ENCODE measurements around the gene SLCO2A1.

Gene SLCO2A1

GRCh38 chr3:133937756-133938601 lies 91.7 kb downstream of the SLCO2A1 start:
- Histone ChIP-seq H3K27me3 (ENCODE audit: control insufficient read depth, insufficient read depth, low read length) (no peaks in the 10 kb centered on the region), H3K9me3 (ENCODE audit: control insufficient read depth, insufficient read depth, low read depth, low read length) (no peaks in the 10 kb centered on the region), H3K27ac (ENCODE audit: low read depth, low read length) (no peak overlapping the region), H3K36me3 (ENCODE audit: control insufficient read depth, insufficient read depth, low read length) (no peaks in the 10 kb centered on the region), H3K4me3 (ENCODE audit: low read depth, low read length) (no peak overlapping the region), H3K9ac (ENCODE audit: low read length) (no peak overlapping the region), H3K4me1 (ENCODE audit: control insufficient read depth, insufficient read depth, low read length) (peaks cover 16% of the 10 kb centered on the region)

GRCh38 chr3:133937061-133937686 lies 92.6 kb downstream of the SLCO2A1 start:
- no peak overlapping the region for H3K9ac ChIP-seq (ENCODE audit: low read length)
- H3K4me3 ChIP-seq (ENCODE audit: low read depth, low read length), result no peak overlapping the region
- no peaks in the 10 kb centered on the region for H3K36me3 ChIP-seq (ENCODE audit: control insufficient read depth, insufficient read depth, low read length)
- H3K27me3 ChIP-seq (ENCODE audit: control insufficient read depth, insufficient read depth, low read length), result no peaks in the 10 kb centered on the region
- no peak overlapping the region for H3K27ac ChIP-seq (ENCODE audit: low read depth, low read length)
- H3K9me3 ChIP-seq (ENCODE audit: control insufficient read depth, insufficient read depth, low read depth, low read length), result no peaks in the 10 kb centered on the region
- H3K4me1 ChIP-seq (ENCODE audit: control insufficient read depth, insufficient read depth, low read length), result peaks cover 8% of the 10 kb centered on the region

GRCh38 chr3:133935843-133936769 lies 93.6 kb downstream of the SLCO2A1 start:
- H3K9me3 ChIP-seq (ENCODE audit: control insufficient read depth, insufficient read depth, low read depth, low read length), result no peaks in the 10 kb centered on the region
- H3K27ac ChIP-seq (ENCODE audit: low read depth, low read length), result no peak overlapping the region
- H3K36me3 ChIP-seq (ENCODE audit: control insufficient read depth, insufficient read depth, low read length), result no peaks in the 10 kb centered on the region
- H3K4me3 ChIP-seq (ENCODE audit: low read depth, low read length), result no peak overlapping the region
- H3K27me3 ChIP-seq (ENCODE audit: control insufficient read depth, insufficient read depth, low read length), result no peaks in the 10 kb centered on the region
- H3K4me1 ChIP-seq (ENCODE audit: control insufficient read depth, insufficient read depth, low read length), result no peaks in the 10 kb centered on the region
- H3K9ac ChIP-seq (ENCODE audit: low read length), result no peak overlapping the region

GRCh38 chr3:133934996-133935842 lies 94.5 kb downstream of the SLCO2A1 start:
- Histone ChIP-seq H3K4me3 (ENCODE audit: low read depth, low read length) (no peak overlapping the region), H3K27me3 (ENCODE audit: control insufficient read depth, insufficient read depth, low read length) (no peaks in the 10 kb centered on the region), H3K9ac (ENCODE audit: low read length) (no peak overlapping the region), H3K27ac (ENCODE audit: low read depth, low read length) (no peak overlapping the region), H3K4me1 (ENCODE audit: control insufficient read depth, insufficient read depth, low read length) (no peaks in the 10 kb centered on the region), H3K9me3 (ENCODE audit: control insufficient read depth, insufficient read depth, low read depth, low read length) (no peaks in the 10 kb centered on the region), H3K36me3 (ENCODE audit: control insufficient read depth, insufficient read depth, low read length) (no peaks in the 10 kb centered on the region)

- Histone ChIP-seq H3K27ac (ENCODE audit: low read depth, low read length) (no peak overlapping the region), H3K9ac (ENCODE audit: low read length) (no peak overlapping the region), H3K36me3 (ENCODE audit: control insufficient read depth, insufficient read depth, low read length) (no peaks in the 10 kb centered on the region), H3K4me1 (ENCODE audit: control insufficient read depth, insufficient read depth, low read length) (no peaks in the 10 kb centered on the region), H3K4me3 (ENCODE audit: low read depth, low read length) (no peak overlapping the region), H3K9me3 (ENCODE audit: control insufficient read depth, insufficient read depth, low read depth, low read length) (no peaks in the 10 kb centered on the region), H3K27me3 (ENCODE audit: control insufficient read depth, insufficient read depth, low read length) (peaks cover 3% of the 10 kb centered on the region; the same call in 1 of the 2 replicates)
These were observed 95.4 kb downstream of the SLCO2A1 start for GRCh38 chr3:133934073-133934970.

GRCh38 chr3:133933097-133934024 lies 96.4 kb downstream of the SLCO2A1 start:
- Histone ChIP-seq H3K36me3 (ENCODE audit: control insufficient read depth, insufficient read depth, low read length) (no peaks in the 10 kb centered on the region), H3K4me1 (ENCODE audit: control insufficient read depth, insufficient read depth, low read length) (no peaks in the 10 kb centered on the region), H3K9ac (ENCODE audit: low read length) (no peak overlapping the region), H3K9me3 (ENCODE audit: control insufficient read depth, insufficient read depth, low read depth, low read length) (no peaks in the 10 kb centered on the region), H3K4me3 (ENCODE audit: low read depth, low read length) (no peak overlapping the region), H3K27ac (ENCODE audit: low read depth, low read length) (no peak overlapping the region), H3K27me3 (ENCODE audit: control insufficient read depth, insufficient read depth, low read length) (peaks cover 13% of the 10 kb centered on the region)

GRCh38 chr3:133932009-133932408 lies 97.7 kb downstream of the SLCO2A1 start:
- no peak overlapping the region for H3K4me3 ChIP-seq (ENCODE audit: low read depth, low read length)

GRCh38 chr3:133931084-133931483 lies 98.6 kb downstream of the SLCO2A1 start:
- no peak overlapping the region for H3K4me3 ChIP-seq (ENCODE audit: low read depth, low read length)
- no peak overlapping the region for H3K27ac ChIP-seq (ENCODE audit: low read depth, low read length)
- H3K36me3 ChIP-seq (ENCODE audit: control insufficient read depth, insufficient read depth, low read length), result no peaks in the 10 kb centered on the region
- no peaks in the 10 kb centered on the region for H3K9me3 ChIP-seq (ENCODE audit: control insufficient read depth, insufficient read depth, low read depth, low read length)
- peaks cover 11% of the 10 kb centered on the region for H3K4me1 ChIP-seq (ENCODE audit: control insufficient read depth, insufficient read depth, low read length)
- peaks cover 32% of the 10 kb centered on the region for H3K27me3 ChIP-seq (ENCODE audit: control insufficient read depth, insufficient read depth, low read length)
- H3K9ac ChIP-seq (ENCODE audit: low read length), result no peak overlapping the region

More at GRCh38 chr3:133932009-133932408, 97.7 kb downstream of the SLCO2A1 start:
- H3K36me3 ChIP-seq (ENCODE audit: control insufficient read depth, insufficient read depth, low read length), result no peaks in the 10 kb centered on the region
- H3K9me3 ChIP-seq (ENCODE audit: control insufficient read depth, insufficient read depth, low read depth, low read length), result no peaks in the 10 kb centered on the region
- no peak overlapping the region for H3K27ac ChIP-seq (ENCODE audit: low read depth, low read length)
- H3K27me3 ChIP-seq (ENCODE audit: control insufficient read depth, insufficient read depth, low read length), result peaks cover 24% of the 10 kb centered on the region
- no peak overlapping the region for H3K9ac ChIP-seq (ENCODE audit: low read length)
- peaks cover 4% of the 10 kb centered on the region; the same call in 1 of the 2 replicates for H3K4me1 ChIP-seq (ENCODE audit: control insufficient read depth, insufficient read depth, low read length)

GRCh38 chr3:133930341-133930933 lies 99.3 kb downstream of the SLCO2A1 start:
- no peak overlapping the region for H3K27ac ChIP-seq (ENCODE audit: low read depth, low read length)
- H3K9ac ChIP-seq (ENCODE audit: low read length), result no peak overlapping the region
- H3K4me1 ChIP-seq (ENCODE audit: control insufficient read depth, insufficient read depth, low read length), result peaks cover 13% of the 10 kb centered on the region
- H3K9me3 ChIP-seq (ENCODE audit: control insufficient read depth, insufficient read depth, low read depth, low read length), result no peaks in the 10 kb centered on the region
- H3K36me3 ChIP-seq (ENCODE audit: control insufficient read depth, insufficient read depth, low read length), result no peaks in the 10 kb centered on the region
- H3K4me3 ChIP-seq (ENCODE audit: low read depth, low read length), result no peak overlapping the region
- peaks cover 36% of the 10 kb centered on the region for H3K27me3 ChIP-seq (ENCODE audit: control insufficient read depth, insufficient read depth, low read length)

Data from HUES6 (cell line).